Endothelial cell of umbilical vein (primary cell): ENCODE data around the gene ALDH4A1.

Experiments used
- CTCF ChIP-seq, 2 donors: IDR thresholded peaks; 1 replicate in 1 of 2; 2 replicates in 1 of 2; pipeline ENCODE4 v1.5.1; 2011; ENCODE audit warnings: low read length in 2 of 2, mild to moderate bottlenecking in 2 of 2, moderate library complexity in 2 of 2, control low read depth in 1 of 2, inconsistent platforms in 1 of 2, low read depth in 1 of 2; ENCODE audit not compliant: insufficient read depth in 1 of 2; ENCODE audit errors: extremely low read depth in 1 of 2
- EZH2 ChIP-seq: IDR thresholded peaks from 2 replicates; pipeline ENCODE4 v1.6.1; 2012; ENCODE audit warnings: borderline replicate concordance, low read depth, mild to moderate bottlenecking, moderate library complexity, low read length, inconsistent platforms; ENCODE audit not compliant: severe bottlenecking
- FOS ChIP-seq: IDR thresholded peaks from 2 replicates; pipeline ENCODE4 v1.6.1; 2011; ENCODE audit warnings: mild to moderate bottlenecking, low read length, moderate library complexity, borderline replicate concordance; ENCODE audit not compliant: insufficient read depth
- GATA2 ChIP-seq: IDR thresholded peaks from 2 replicates; pipeline ENCODE4 v1.7.0; 2011; ENCODE audit warnings: low read depth, mild to moderate bottlenecking, moderate library complexity, mixed read lengths, low read length; ENCODE audit not compliant: insufficient read length, insufficient read depth
- JUN ChIP-seq: IDR thresholded peaks from 2 replicates; pipeline ENCODE4 v1.6.1; 2011; ENCODE audit warnings: borderline replicate concordance, low read depth; ENCODE audit not compliant: insufficient read length, insufficient read depth
- MYC ChIP-seq: IDR thresholded peaks from one replicate; pipeline ENCODE4 v1.6.1; 2011; ENCODE audit warnings: mild to moderate bottlenecking, low read depth, low read length
- POLR2A ChIP-seq: IDR thresholded peaks from 2 replicates; pipeline ENCODE4 v1.6.1; 2012; ENCODE audit warnings: low read depth, mild to moderate bottlenecking, control low read depth, low read length
- POLR2AphosphoS5 ChIP-seq: IDR thresholded peaks from 2 replicates; pipeline ENCODE4 v1.6.1; 2012; ENCODE audit warnings: low read depth, mild to moderate bottlenecking, control low read depth, low read length, moderate library complexity; ENCODE audit not compliant: insufficient read depth
- TF ChIP-seq, protein P1 (sequence below): IDR thresholded peaks from 2 replicates; pipeline ENCODE4 v1.6.1; 2011; ENCODE audit not compliant: insufficient read depth, insufficient read length

- TF ChIP-seq CTCF (IDR thresholded peaks at IDR 0.05; ENCODE audit: extremely low read depth in 1 of 2, insufficient read depth in 1 of 2, low read depth in 1 of 2, low read length in 2 of 2): no peak
- no peak for TF ChIP-seq POLR2AphosphoS5
- no peak for TF ChIP-seq POLR2A
- no peak for TF ChIP-seq FOS
- TF ChIP-seq, protein P1, sequence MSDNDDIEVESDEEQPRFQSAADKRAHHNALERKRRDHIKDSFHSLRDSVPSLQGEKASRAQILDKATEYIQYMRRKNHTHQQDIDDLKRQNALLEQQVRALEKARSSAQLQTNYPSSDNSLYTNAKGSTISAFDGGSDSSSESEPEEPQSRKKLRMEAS: no peak
- TF ChIP-seq MYC: no peak
- no peak for TF ChIP-seq GATA2
- TF ChIP-seq EZH2: no peak
- TF ChIP-seq JUN: no peak
Measured at GRCh38 chr1:18919197-18919905, 17.0 kb upstream of the ALDH4A1 start.
